ENCODE measurements around the gene PSMC6. TPM values are rescaled to one million over a fixed set of nuclear protein-coding genes. Genes with fewer than 3 reads are reported as not detected.

The PSMC6 gene
- total and polyA plus RNA-seq, 2 experiments from 2014 or later = 143 to 176 TPM

DNA sequence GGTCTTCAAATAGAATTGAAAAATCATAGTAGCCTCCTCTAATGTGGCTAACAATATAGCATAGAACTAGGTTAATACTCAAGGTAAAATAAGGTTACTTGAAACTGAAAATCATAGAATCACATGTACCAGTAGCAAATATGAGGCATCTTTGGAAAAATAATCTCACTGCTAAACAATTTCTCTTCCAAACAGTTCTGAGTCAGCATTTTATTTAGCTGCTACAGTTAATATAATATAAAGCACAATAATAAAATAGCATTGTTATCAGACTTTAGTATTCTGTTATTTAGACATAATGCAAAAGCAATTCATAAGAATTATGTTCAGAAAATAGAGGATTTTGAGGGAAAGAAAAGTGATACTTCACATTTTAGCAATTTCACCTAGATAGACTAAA is 46.7 kb upstream of the PSMC6 start:
- Mint-ChIP-seq H3K9me3 (no peaks in the 10 kb centered on the region), H3K27ac (no peak overlapping the region), H3K4me3 (no peak overlapping the region), H3K36me3 (ENCODE audit: low read depth) (peaks cover 11% of the 10 kb centered on the region), H3K27me3 (ENCODE audit: insufficient read depth, low read depth, poor library complexity) (no peaks in the 10 kb centered on the region), H3K4me1 (peaks cover 15% of the 10 kb centered on the region)
- no peaks in the 10 kb centered on the region for H4K20me1 ChIP-seq (replicated peaks; ENCODE audit: insufficient read depth)
- H2AFZ ChIP-seq = no peak overlapping the region
- no peak overlapping the region for H3K4me2 ChIP-seq
- TF ChIP-seq NANOG (IDR thresholded peaks at IDR 0.05; ENCODE audit: borderline replicate concordance) (no peak), EZH2phosphoT487 (IDR thresholded peaks at IDR 0.05; ENCODE audit: unreplicated experiment) (no peak), ZNF114 (CRISPR knock-in tag; IDR thresholded peaks at IDR 0.05) (no peak), POLR2AphosphoS5 (IDR thresholded peaks at IDR 0.05; ENCODE audit: low read depth) (no peak), EZH2 (IDR thresholded peaks at IDR 0.05; ENCODE audit: low read depth, unreplicated experiment) (no peak)
- TF ChIP-seq, protein P1, sequence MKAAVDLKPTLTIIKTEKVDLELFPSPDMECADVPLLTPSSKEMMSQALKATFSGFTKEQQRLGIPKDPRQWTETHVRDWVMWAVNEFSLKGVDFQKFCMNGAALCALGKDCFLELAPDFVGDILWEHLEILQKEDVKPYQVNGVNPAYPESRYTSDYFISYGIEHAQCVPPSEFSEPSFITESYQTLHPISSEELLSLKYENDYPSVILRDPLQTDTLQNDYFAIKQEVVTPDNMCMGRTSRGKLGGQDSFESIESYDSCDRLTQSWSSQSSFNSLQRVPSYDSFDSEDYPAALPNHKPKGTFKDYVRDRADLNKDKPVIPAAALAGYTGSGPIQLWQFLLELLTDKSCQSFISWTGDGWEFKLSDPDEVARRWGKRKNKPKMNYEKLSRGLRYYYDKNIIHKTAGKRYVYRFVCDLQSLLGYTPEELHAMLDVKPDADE (IDR thresholded peaks at IDR 0.05) = no peak
- TF ChIP-seq, protein P2, sequence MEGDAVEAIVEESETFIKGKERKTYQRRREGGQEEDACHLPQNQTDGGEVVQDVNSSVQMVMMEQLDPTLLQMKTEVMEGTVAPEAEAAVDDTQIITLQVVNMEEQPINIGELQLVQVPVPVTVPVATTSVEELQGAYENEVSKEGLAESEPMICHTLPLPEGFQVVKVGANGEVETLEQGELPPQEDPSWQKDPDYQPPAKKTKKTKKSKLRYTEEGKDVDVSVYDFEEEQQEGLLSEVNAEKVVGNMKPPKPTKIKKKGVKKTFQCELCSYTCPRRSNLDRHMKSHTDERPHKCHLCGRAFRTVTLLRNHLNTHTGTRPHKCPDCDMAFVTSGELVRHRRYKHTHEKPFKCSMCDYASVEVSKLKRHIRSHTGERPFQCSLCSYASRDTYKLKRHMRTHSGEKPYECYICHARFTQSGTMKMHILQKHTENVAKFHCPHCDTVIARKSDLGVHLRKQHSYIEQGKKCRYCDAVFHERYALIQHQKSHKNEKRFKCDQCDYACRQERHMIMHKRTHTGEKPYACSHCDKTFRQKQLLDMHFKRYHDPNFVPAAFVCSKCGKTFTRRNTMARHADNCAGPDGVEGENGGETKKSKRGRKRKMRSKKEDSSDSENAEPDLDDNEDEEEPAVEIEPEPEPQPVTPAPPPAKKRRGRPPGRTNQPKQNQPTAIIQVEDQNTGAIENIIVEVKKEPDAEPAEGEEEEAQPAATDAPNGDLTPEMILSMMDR (conservative IDR thresholded peaks at IDR 0.05; ENCODE audit: low read depth in 2 of 2) = no peak
- TF ChIP-seq, protein P3, sequence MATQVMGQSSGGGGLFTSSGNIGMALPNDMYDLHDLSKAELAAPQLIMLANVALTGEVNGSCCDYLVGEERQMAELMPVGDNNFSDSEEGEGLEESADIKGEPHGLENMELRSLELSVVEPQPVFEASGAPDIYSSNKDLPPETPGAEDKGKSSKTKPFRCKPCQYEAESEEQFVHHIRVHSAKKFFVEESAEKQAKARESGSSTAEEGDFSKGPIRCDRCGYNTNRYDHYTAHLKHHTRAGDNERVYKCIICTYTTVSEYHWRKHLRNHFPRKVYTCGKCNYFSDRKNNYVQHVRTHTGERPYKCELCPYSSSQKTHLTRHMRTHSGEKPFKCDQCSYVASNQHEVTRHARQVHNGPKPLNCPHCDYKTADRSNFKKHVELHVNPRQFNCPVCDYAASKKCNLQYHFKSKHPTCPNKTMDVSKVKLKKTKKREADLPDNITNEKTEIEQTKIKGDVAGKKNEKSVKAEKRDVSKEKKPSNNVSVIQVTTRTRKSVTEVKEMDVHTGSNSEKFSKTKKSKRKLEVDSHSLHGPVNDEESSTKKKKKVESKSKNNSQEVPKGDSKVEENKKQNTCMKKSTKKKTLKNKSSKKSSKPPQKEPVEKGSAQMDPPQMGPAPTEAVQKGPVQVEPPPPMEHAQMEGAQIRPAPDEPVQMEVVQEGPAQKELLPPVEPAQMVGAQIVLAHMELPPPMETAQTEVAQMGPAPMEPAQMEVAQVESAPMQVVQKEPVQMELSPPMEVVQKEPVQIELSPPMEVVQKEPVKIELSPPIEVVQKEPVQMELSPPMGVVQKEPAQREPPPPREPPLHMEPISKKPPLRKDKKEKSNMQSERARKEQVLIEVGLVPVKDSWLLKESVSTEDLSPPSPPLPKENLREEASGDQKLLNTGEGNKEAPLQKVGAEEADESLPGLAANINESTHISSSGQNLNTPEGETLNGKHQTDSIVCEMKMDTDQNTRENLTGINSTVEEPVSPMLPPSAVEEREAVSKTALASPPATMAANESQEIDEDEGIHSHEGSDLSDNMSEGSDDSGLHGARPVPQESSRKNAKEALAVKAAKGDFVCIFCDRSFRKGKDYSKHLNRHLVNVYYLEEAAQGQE (IDR thresholded peaks at IDR 0.05; ENCODE audit: unreplicated experiment) = no peak
- H3F3A ChIP-seq (replicated peaks; ENCODE audit: low read depth) = no peaks in the 10 kb centered on the region
- no peak for ATAC-seq
- H3K36me3 ChIP-seq (ENCODE audit: insufficient read depth) = no peaks in the 10 kb centered on the region
- H3K4me3 ChIP-seq = no peak overlapping the region
- H3K79me2 ChIP-seq (replicated peaks; ENCODE audit: insufficient read depth) = no peaks in the 10 kb centered on the region
- H3K4me1 ChIP-seq (ENCODE audit: insufficient read depth) = peaks cover 4% of the 10 kb centered on the region; the same call in 1 of the 2 replicates
- no peak overlapping the region for H3K27ac ChIP-seq (ENCODE audit: low read depth)
- no peaks in the 10 kb centered on the region for H3K27me3 ChIP-seq (ENCODE audit: insufficient read depth)
- H3K9me2 ChIP-seq (ENCODE audit: insufficient read depth) = no peaks in the 10 kb centered on the region
- no peak for DNase-seq (ENCODE audit: low spot score)

DNA sequence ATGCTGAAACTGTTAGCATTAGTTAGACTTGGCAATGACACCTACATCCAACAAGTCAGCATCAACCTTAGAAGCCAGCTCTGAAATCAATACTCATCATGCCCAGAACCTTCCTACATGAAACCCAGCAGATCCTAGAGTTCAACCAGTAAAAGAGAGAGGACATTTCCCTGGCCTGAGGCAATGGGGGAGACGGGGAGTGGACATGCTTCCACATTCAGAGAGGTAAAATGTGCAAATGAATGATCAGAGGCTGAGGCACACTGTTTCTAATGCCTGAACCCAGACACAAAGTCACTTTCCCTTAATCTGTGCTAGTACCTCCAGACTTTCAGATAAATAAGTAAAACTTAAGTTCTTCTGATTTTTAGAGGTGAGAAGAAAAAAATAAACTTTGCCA is 46.2 kb upstream of the PSMC6 start:
- Mint-ChIP-seq H3K4me3 (no peak overlapping the region), H3K9me3 (no peaks in the 10 kb centered on the region), H3K4me1 (peaks cover 15% of the 10 kb centered on the region), H3K27ac (no peak overlapping the region), H3K27me3 (ENCODE audit: insufficient read depth, low read depth, poor library complexity) (no peaks in the 10 kb centered on the region), H3K36me3 (ENCODE audit: low read depth) (peaks cover 15% of the 10 kb centered on the region)
- Histone ChIP-seq H3K4me2 (no peak overlapping the region), H3K9me2 (ENCODE audit: insufficient read depth) (no peaks in the 10 kb centered on the region), H2AFZ (no peak overlapping the region), H3K36me3 (ENCODE audit: insufficient read depth) (peaks cover 5% of the 10 kb centered on the region; the same call in 1 of the 2 replicates), H3K4me1 (ENCODE audit: insufficient read depth) (peaks cover 4% of the 10 kb centered on the region; the same call in 1 of the 2 replicates), H3K27me3 (ENCODE audit: insufficient read depth) (no peaks in the 10 kb centered on the region), H3F3A (replicated peaks; ENCODE audit: low read depth) (no peaks in the 10 kb centered on the region), H3K4me3 (no peak overlapping the region), H3K79me2 (replicated peaks; ENCODE audit: insufficient read depth) (no peaks in the 10 kb centered on the region), H3K27ac (ENCODE audit: low read depth) (no peak overlapping the region), H4K20me1 (replicated peaks; ENCODE audit: insufficient read depth) (no peaks in the 10 kb centered on the region)
- ATAC-seq (no peak), DNase-seq (ENCODE audit: low spot score) (no peak)
- TF ChIP-seq STAT1 (IDR thresholded peaks at IDR 0.05; ENCODE audit: unreplicated experiment) (no peak), EZH2phosphoT487 (IDR thresholded peaks at IDR 0.05; ENCODE audit: unreplicated experiment) (no peak), NANOG (IDR thresholded peaks at IDR 0.05; ENCODE audit: borderline replicate concordance) (no peak), POLR2AphosphoS5 (IDR thresholded peaks at IDR 0.05; ENCODE audit: low read depth) (no peak)
- TF ChIP-seq, protein P2 (conservative IDR thresholded peaks at IDR 0.05; ENCODE audit: low read depth in 2 of 2) = no peak
